ENCODE measurements around the gene POC1B. TPM values are rescaled to one million over a fixed set of nuclear protein-coding genes. Genes with fewer than 3 reads are reported as not detected.
A peak's percentile ranks its signal among the peaks of the same experiment; 100 is the strongest.

Gene POC1B
- total RNA-seq, 1 experiment from 2014 or later: 13.6 TPM

- Histone ChIP-seq H3K9me3 (ENCODE audit: insufficient read depth, low read depth) (no peaks in the 10 kb centered on the region), H3K27me3 (ENCODE audit: insufficient read depth, low read depth) (no peaks in the 10 kb centered on the region), H3K27ac (no peak overlapping the region), H3K4me3 (no peak overlapping the region), H2AFZ (no peak overlapping the region), H3K79me2 (ENCODE audit: low read depth) (no peaks in the 10 kb centered on the region), H4K20me1 (ENCODE audit: insufficient read depth) (no peaks in the 10 kb centered on the region), H3K4me1 (replicated peaks; ENCODE audit: insufficient read depth) (no peaks in the 10 kb centered on the region), H3F3A (ENCODE audit: insufficient read depth, low read depth) (no peaks in the 10 kb centered on the region), H3K9me2 (ENCODE audit: insufficient read depth) (no peaks in the 10 kb centered on the region), H3K4me2 (no peak overlapping the region), H3K36me3 (ENCODE audit: low read depth) (no peaks in the 10 kb centered on the region)
- TF ChIP-seq CTCF (conservative IDR thresholded peaks at IDR 0.05) (no peak), EZH2 (IDR thresholded peaks at IDR 0.05; ENCODE audit: low read depth) (no peak)
- DNase-seq: no peak
- CTCF ChIA-PET: no interaction called here
- BruUV-seq (replicated peaks): no TSS peak
- intact Hi-C loops (cut with micrococcal nuclease; ENCODE audit: unreplicated experiment): loop anchor here (5.0 to 10.0 kb wide), 5 partner anchors 163 to 1310 kb away; partner anchors contain the start of gene ATP2B1
- POLR2A ChIA-PET (ENCODE audit: unreplicated experiment): no interaction called here
Measured at GRCh38 chr12:89544681-89545184, 18.9 kb upstream of the POC1B start.

GRCh38 chr12:89544022-89544421 lies 18.2 kb upstream of the POC1B start:
- Histone ChIP-seq H3K27ac (no peak overlapping the region), H3K9me2 (ENCODE audit: insufficient read depth) (no peaks in the 10 kb centered on the region), H3K4me3 (no peak overlapping the region), H4K20me1 (ENCODE audit: insufficient read depth) (no peaks in the 10 kb centered on the region), H3K27me3 (ENCODE audit: insufficient read depth, low read depth) (no peaks in the 10 kb centered on the region), H2AFZ (no peak overlapping the region), H3K9me3 (ENCODE audit: insufficient read depth, low read depth) (no peaks in the 10 kb centered on the region), H3K4me2 (no peak overlapping the region), H3F3A (ENCODE audit: insufficient read depth, low read depth) (no peaks in the 10 kb centered on the region), H3K36me3 (ENCODE audit: low read depth) (no peaks in the 10 kb centered on the region), H3K79me2 (ENCODE audit: low read depth) (no peaks in the 10 kb centered on the region), H3K4me1 (replicated peaks; ENCODE audit: insufficient read depth) (no peaks in the 10 kb centered on the region)
- intact Hi-C loops (cut with micrococcal nuclease; ENCODE audit: unreplicated experiment): loop anchor here (5.0 to 10.0 kb wide), 5 partner anchors 163 to 1311 kb away; partner anchors contain the start of gene ATP2B1
- no peak for TF ChIP-seq CTCF (conservative IDR thresholded peaks at IDR 0.05)
- no peak for TF ChIP-seq EZH2 (IDR thresholded peaks at IDR 0.05; ENCODE audit: low read depth)
- ChIA-PET CTCF (no interaction called here), POLR2A (ENCODE audit: unreplicated experiment) (no interaction called here)
- BruUV-seq (replicated peaks): no TSS peak
- DNase-seq: no peak

- no peaks in the 10 kb centered on the region for H3K9me3 ChIP-seq (ENCODE audit: insufficient read depth, low read depth)
- ChIA-PET POLR2A (ENCODE audit: unreplicated experiment) (no interaction called here), CTCF (interaction anchor here (0.6 kb wide), 1 partner anchor 415 kb away, joined by 3 read pairs; no protein-coding TSS in a partner anchor)
- H3K27ac ChIP-seq: no peak overlapping the region
- no peak overlapping the region for H3K4me3 ChIP-seq
- H3K9me2 ChIP-seq (ENCODE audit: insufficient read depth): no peaks in the 10 kb centered on the region
- no peaks in the 10 kb centered on the region for H3K79me2 ChIP-seq (ENCODE audit: low read depth)
- H3F3A ChIP-seq (ENCODE audit: insufficient read depth, low read depth): no peaks in the 10 kb centered on the region
- H3K4me2 ChIP-seq: no peak overlapping the region
- H4K20me1 ChIP-seq (ENCODE audit: insufficient read depth): no peaks in the 10 kb centered on the region
- peak; percentile 60 to 62 for DNase-seq
- intact Hi-C loops (cut with micrococcal nuclease; ENCODE audit: unreplicated experiment): loop anchor here (2.0 to 10.0 kb wide), 6 partner anchors 164 to 1398 kb away; partner anchors contain the start of gene ATP2B1
- TF ChIP-seq EZH2 (IDR thresholded peaks at IDR 0.05; ENCODE audit: low read depth): no peak
- TF ChIP-seq CTCF (conservative IDR thresholded peaks at IDR 0.05): peak; percentile 92
- no TSS peak for BruUV-seq (replicated peaks)
- no peaks in the 10 kb centered on the region for H3K27me3 ChIP-seq (ENCODE audit: insufficient read depth, low read depth)
- H2AFZ ChIP-seq: no peak overlapping the region
- H3K4me1 ChIP-seq (replicated peaks; ENCODE audit: insufficient read depth): no peaks in the 10 kb centered on the region
- H3K36me3 ChIP-seq (ENCODE audit: low read depth): no peaks in the 10 kb centered on the region
Measured at GRCh38 chr12:89542912-89543592, 17.2 kb upstream of the POC1B start.
